KOPT-K1 (cell line): ENCODE data around the gene AFDN.

Experiments used
- H3K27ac ChIP-seq: fragments of 200-600 bp; sonication (generic); 2 replicates; pipeline ENCODE4 v1.5.1; 2016; ENCODE audit warnings: antibody characterized with exemption, mild to moderate bottlenecking, low read depth, low read length; ENCODE audit not compliant: poor library complexity, severe bottlenecking
- H3K36me3 ChIP-seq: fragments of 200-600 bp; sonication (generic); 2 replicates; pipeline ENCODE4 v1.5.1; 2017; ENCODE audit warnings: antibody characterized with exemption, mild to moderate bottlenecking, low read length, moderate library complexity; ENCODE audit not compliant: insufficient read depth
- H3K9me3 ChIP-seq: fragments of 200-600 bp; sonication (generic); 2 replicates; pipeline ENCODE4 v1.5.1; 2017; ENCODE audit warnings: antibody characterized with exemption, low read length, mild to moderate bottlenecking; ENCODE audit not compliant: insufficient read depth, poor library complexity, severe bottlenecking

AFDN gene

DNA sequence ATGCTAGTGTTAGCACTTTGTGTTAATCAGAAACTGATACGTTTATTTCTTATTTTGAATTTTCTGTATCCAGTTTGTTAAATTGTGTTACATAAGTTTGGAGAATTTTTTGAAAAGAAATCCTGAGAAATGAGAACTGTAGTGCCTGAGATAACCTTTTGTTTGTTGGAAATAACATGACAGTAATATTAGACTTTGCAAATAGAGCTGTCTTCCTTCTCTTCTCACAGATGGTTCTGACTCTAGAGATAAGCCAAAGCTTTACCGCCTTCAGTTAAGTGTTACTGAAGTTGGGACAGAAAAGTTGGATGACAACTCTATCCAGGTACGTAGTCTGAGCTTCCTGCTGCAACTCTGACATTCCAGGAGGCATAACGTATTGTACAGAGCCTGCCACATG lies 69.9 kb downstream of the AFDN start:
- H3K36me3 ChIP-seq: no peaks in the 10 kb centered on the region
- H3K27ac ChIP-seq: no peak overlapping the region
- H3K9me3 ChIP-seq: no peaks in the 10 kb centered on the region

- no peaks in the 10 kb centered on the region for H3K36me3 ChIP-seq
- no peak overlapping the region for H3K27ac ChIP-seq
- no peaks in the 10 kb centered on the region for H3K9me3 ChIP-seq
Measured at GRCh38 chr6:167898673-167899311, 72.1 kb downstream of the AFDN start.

DNA sequence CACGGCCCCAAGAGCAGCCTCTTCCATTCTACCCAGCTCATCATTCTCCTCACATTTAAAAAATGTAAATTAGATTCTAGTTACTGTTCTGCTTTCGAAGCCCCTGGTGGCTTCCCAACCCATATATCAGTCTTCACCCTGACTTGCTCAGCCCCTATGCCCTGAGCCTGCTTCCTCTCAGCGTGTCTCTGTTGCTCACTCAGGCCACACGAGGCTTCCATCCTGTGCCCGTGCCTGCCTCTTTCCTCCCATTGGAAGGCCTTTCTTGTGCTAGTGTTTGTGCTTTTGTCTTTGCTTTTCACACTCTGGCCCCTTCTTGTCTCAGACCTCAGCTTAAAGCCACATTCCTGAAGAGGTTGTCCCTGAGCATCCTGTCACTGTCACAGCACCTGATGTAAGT lies 78.1 kb downstream of the AFDN start:
- H3K36me3 ChIP-seq: no peaks in the 10 kb centered on the region
- H3K27ac ChIP-seq: no peak overlapping the region
- no peaks in the 10 kb centered on the region for H3K9me3 ChIP-seq

DNA sequence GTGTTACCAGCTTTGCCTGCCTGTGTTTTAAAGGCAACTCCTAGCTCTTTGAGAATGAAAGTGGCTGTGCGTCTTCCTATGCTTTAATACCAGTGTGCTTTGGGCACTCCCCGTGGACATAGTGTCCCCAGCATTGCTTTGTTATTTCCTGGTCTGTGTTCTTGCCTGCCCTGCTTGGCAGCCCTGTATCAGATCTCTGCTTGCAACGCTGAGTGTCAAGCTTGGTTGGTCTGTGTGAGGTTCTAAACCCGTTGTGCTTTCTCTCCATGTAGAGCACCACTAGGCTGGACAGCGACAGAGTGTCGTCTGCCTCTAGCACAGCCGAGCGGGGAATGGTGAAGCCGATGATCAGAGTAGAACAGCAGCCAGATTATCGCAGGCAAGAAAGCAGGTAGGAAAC lies 80.2 kb downstream of the AFDN start:
- no peaks in the 10 kb centered on the region for H3K36me3 ChIP-seq
- no peak overlapping the region for H3K27ac ChIP-seq
- H3K9me3 ChIP-seq: no peaks in the 10 kb centered on the region

- Histone ChIP-seq H3K36me3 (no peaks in the 10 kb centered on the region), H3K27ac (no peak overlapping the region)
Measured at GRCh38 chr6:167907837-167908681, 81.3 kb downstream of the AFDN start.

GRCh38 chr6:167910007-167910406 lies 83.3 kb downstream of the AFDN start:
- H3K36me3 ChIP-seq: no peaks in the 10 kb centered on the region
- H3K27ac ChIP-seq: no peak overlapping the region

More at GRCh38 chr6:167907837-167908681, 81.3 kb downstream of the AFDN start:
- H3K9me3 ChIP-seq: no peaks in the 10 kb centered on the region

DNA sequence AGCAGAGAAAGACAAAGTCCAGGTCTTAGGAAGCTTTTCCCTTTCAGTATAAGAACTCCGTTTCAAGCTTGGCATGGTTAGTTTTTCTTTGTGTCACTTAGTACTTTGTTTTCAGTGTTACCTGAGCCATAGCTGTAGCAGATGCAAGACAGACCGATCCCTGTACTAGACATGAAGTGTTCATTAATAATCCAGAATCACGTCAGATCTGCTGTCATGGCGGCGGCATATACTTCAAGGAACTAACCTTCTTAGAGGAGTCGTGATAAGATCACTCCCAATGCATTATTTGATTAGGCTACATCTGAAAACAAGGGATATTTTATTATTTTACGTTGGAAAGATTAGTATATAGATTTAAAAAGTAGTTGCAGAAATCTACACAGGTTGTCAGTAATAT lies 83.9 kb downstream of the AFDN start:
- Histone ChIP-seq H3K9me3 (no peaks in the 10 kb centered on the region), H3K36me3 (no peaks in the 10 kb centered on the region), H3K27ac (no peak overlapping the region)

More at GRCh38 chr6:167910007-167910406, 83.3 kb downstream of the AFDN start:
- no peaks in the 10 kb centered on the region for H3K9me3 ChIP-seq

DNA sequence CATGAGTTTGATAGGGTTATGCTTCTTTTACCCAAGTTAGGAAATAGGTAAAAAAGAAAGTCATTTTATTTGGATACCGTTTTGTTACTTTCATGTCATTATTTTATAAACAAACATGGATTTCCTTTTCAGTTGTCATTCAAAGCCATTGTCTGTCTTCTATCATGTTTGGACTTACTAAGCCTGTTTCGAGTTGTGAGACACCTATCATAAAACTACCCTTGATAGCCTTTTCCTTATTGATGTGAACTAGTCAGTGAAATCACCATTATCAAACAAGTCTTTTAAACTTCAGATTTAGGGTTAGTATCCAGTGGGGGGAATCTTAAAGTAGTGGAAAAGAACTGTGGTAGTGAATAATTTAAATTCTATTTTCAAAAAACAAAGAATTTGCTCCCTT lies 85.8 kb downstream of the AFDN start:
- H3K36me3 ChIP-seq: no peaks in the 10 kb centered on the region
- H3K27ac ChIP-seq: no peak overlapping the region
- H3K9me3 ChIP-seq: no peaks in the 10 kb centered on the region

- Histone ChIP-seq H3K9me3 (no peaks in the 10 kb centered on the region), H3K27ac (no peak overlapping the region), H3K36me3 (no peaks in the 10 kb centered on the region)
Measured at GRCh38 chr6:167913699-167914098, 87.0 kb downstream of the AFDN start.

GRCh38 chr6:167915139-167915538 lies 88.4 kb downstream of the AFDN start:
- no peaks in the 10 kb centered on the region for H3K9me3 ChIP-seq
- H3K36me3 ChIP-seq: no peaks in the 10 kb centered on the region
- H3K27ac ChIP-seq: no peak overlapping the region

GRCh38 chr6:167917551-167918154 lies 90.9 kb downstream of the AFDN start:
- Histone ChIP-seq H3K27ac (no peak overlapping the region), H3K9me3 (no peaks in the 10 kb centered on the region), H3K36me3 (no peaks in the 10 kb centered on the region)

GRCh38 chr6:167918548-167919278 lies 92.0 kb downstream of the AFDN start:
- H3K27ac ChIP-seq: no peak overlapping the region
- H3K9me3 ChIP-seq: no peaks in the 10 kb centered on the region
- no peaks in the 10 kb centered on the region for H3K36me3 ChIP-seq

GRCh38 chr6:167919349-167919748 lies 92.6 kb downstream of the AFDN start:
- no peak overlapping the region for H3K27ac ChIP-seq
- H3K36me3 ChIP-seq: no peaks in the 10 kb centered on the region
- no peaks in the 10 kb centered on the region for H3K9me3 ChIP-seq

- no peaks in the 10 kb centered on the region for H3K36me3 ChIP-seq
- no peak overlapping the region for H3K27ac ChIP-seq
- no peaks in the 10 kb centered on the region for H3K9me3 ChIP-seq
Measured at GRCh38 chr6:167920165-167920564, 93.5 kb downstream of the AFDN start.

DNA sequence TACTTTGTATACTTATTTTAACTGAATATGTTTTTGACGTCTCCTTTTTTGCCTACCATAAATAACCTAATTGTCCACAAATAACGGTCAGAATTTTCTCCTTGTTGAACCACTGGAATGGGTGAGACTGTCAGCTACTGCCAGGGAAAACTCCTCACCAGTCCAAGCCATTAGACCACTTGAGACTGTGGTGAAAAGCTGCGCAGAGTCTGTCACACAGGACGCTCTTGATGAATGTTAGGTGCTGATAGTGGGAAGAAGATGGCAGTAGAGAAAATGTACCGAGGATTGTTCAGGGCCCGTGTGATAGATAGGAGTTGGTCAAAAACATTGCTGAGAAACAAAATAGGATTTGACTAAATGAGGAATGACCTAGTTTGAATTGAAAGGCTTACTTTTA lies 95.1 kb downstream of the AFDN start:
- H3K27ac ChIP-seq: no peak overlapping the region
- no peaks in the 10 kb centered on the region for H3K9me3 ChIP-seq
- H3K36me3 ChIP-seq: no peaks in the 10 kb centered on the region
